Immature natural killer cell (primary cell): ENCODE data around the gene RSPH3. TPM values are rescaled to one million over a fixed set of nuclear protein-coding genes. Genes with fewer than 3 reads are reported as not detected.
"Not testable (repeated sequence)": the region's sequence is repeated elsewhere in the genome, so short reads cannot be mapped to it uniquely, and the experiment has no call there.

Experiments
- DNase-seq, 3 donors: peaks; one replicate each; pipeline ENCODE4 v3.0.0; 2022; ENCODE audit warnings: mixed read lengths in 1 of 3
- H3K27ac Mint-ChIP-seq, 6 donors: one replicate each; pipeline ENCODE4 v1.8.0; 2020; ENCODE audit warnings: mixed read lengths in 6 of 6, mild to moderate bottlenecking in 5 of 6, inconsistent platforms in 4 of 6, moderate library complexity in 3 of 6
- H3K27me3 Mint-ChIP-seq, 3 donors: one replicate each; pipeline ENCODE4 v1.8.0; 2020 to 2021; ENCODE audit warnings: low read depth in 3 of 3, mild to moderate bottlenecking in 3 of 3, mixed read lengths in 3 of 3, moderate library complexity in 3 of 3, inconsistent platforms in 1 of 3
- H3K36me3 Mint-ChIP-seq, 3 donors: one replicate each; pipeline ENCODE4 v1.8.0; 2020; ENCODE audit warnings: mixed read lengths in 3 of 3, inconsistent platforms in 2 of 3, mild to moderate bottlenecking in 2 of 3
- H3K4me1 Mint-ChIP-seq, 2 donors: one replicate each; pipeline ENCODE4 v1.8.0; 2020; ENCODE audit warnings: inconsistent platforms in 2 of 2, mild to moderate bottlenecking in 2 of 2, mixed read lengths in 2 of 2, moderate library complexity in 1 of 2
- H3K4me3 Mint-ChIP-seq, 5 donors: one replicate each; pipeline ENCODE4 v1.8.0; 2020; ENCODE audit warnings: mild to moderate bottlenecking in 5 of 5, mixed read lengths in 5 of 5, inconsistent platforms in 3 of 5, moderate library complexity in 3 of 5
- H3K9me3 Mint-ChIP-seq, 6 donors: one replicate each; pipeline ENCODE4 v1.8.0; 2020; ENCODE audit warnings: mild to moderate bottlenecking in 6 of 6, mixed read lengths in 6 of 6, inconsistent platforms in 4 of 6, moderate library complexity in 3 of 6
- polyA plus RNA-seq, 3 donors: library from polyadenylated mRNA; unstranded; fragments of 300-500 nt; fragmentation: Illumina TruSeq; gene quantifications; one replicate each; pipeline ENCODE4 v1.2.3, GENCODE V29; 2021

Gene RSPH3
- polyA plus RNA-seq, 3 donors from 2014 or later = 2.0 to 3.1 TPM; not detected in 1

GRCh38 chr6:159038318-159038717, 38.3 kb upstream of the RSPH3 start:
- not testable (repeated sequence) for H3K9me3 Mint-ChIP-seq, DNase-seq
- Mint-ChIP-seq H3K4me1 (peaks cover 81 to 94% of the 10 kb centered on the region in 2 donors), H3K4me3 (peak overlapping the region; percentile 100), H3K27ac (peak overlapping the region; percentile 96 to 99 (median 98)), H3K36me3 (peaks cover 59 to 85% (median 69%) of the 10 kb centered on the region in 3 donors), H3K27me3 (peaks cover 11 to 41% (median 36%) of the 10 kb centered on the region in 3 donors)

- H3K9me3 Mint-ChIP-seq = no peaks in the 10 kb centered on the region
Measured at GRCh38 chr6:159037756-159038290, 37.8 kb upstream of the RSPH3 start.

GRCh38 chr6:159036673-159037072, 36.7 kb upstream of the RSPH3 start:
- H3K36me3 Mint-ChIP-seq = peaks cover 50 to 71% (median 55%) of the 10 kb centered on the region in 3 donors
- peak in 1 of 3 donors; percentile 29 for DNase-seq
- peak overlapping the region; percentile 65 to 100 (median 71) for H3K4me3 Mint-ChIP-seq
- H3K4me1 Mint-ChIP-seq = peaks cover 68 to 87% of the 10 kb centered on the region in 2 donors
- H3K27ac Mint-ChIP-seq = peak overlapping the region; percentile 89 to 99 (median 93)
- no peaks in the 10 kb centered on the region for H3K9me3 Mint-ChIP-seq
- H3K27me3 Mint-ChIP-seq = peaks cover 3 to 25% (median 20%) of the 10 kb centered on the region in 3 donors

More at GRCh38 chr6:159037756-159038290, 37.8 kb upstream of the RSPH3 start:
- H3K4me3 Mint-ChIP-seq = peak overlapping the region; percentile 63 to 100 (median 100)
- peaks cover 11 to 37% (median 32%) of the 10 kb centered on the region in 3 donors for H3K27me3 Mint-ChIP-seq
- DNase-seq = no peak
- peaks cover 54 to 83% (median 64%) of the 10 kb centered on the region in 3 donors for H3K36me3 Mint-ChIP-seq
- peaks cover 76 to 94% of the 10 kb centered on the region in 2 donors for H3K4me1 Mint-ChIP-seq
- peak overlapping the region; percentile 96 to 99 (median 98) for H3K27ac Mint-ChIP-seq

- DNase-seq = no peak
- Mint-ChIP-seq H3K4me1 (peaks cover 60 to 79% of the 10 kb centered on the region in 2 donors), H3K27ac (peak overlapping the region; percentile 89 to 99 (median 93)), H3K9me3 (no peaks in the 10 kb centered on the region), H3K36me3 (peaks cover 44 to 63% (median 49%) of the 10 kb centered on the region in 3 donors), H3K27me3 (peaks cover 3 to 22% (median 18%) of the 10 kb centered on the region in 3 donors), H3K4me3 (peak overlapping the region; percentile 24 to 100 (median 71))
Measured at GRCh38 chr6:159035891-159036290, 35.9 kb upstream of the RSPH3 start.

GRCh38 chr6:159033160-159034049, 33.4 kb upstream of the RSPH3 start:
- H3K27me3 Mint-ChIP-seq = peaks cover 0 to 10% (median 6%) of the 10 kb centered on the region in 3 donors
- H3K27ac Mint-ChIP-seq = peak overlapping the region; percentile 22 to 86 (median 75)
- DNase-seq = no peak
- H3K36me3 Mint-ChIP-seq = peaks cover 25 to 38% (median 28%) of the 10 kb centered on the region in 3 donors
- H3K4me3 Mint-ChIP-seq = no peak overlapping the region
- no peaks in the 10 kb centered on the region for H3K9me3 Mint-ChIP-seq
- H3K4me1 Mint-ChIP-seq = peaks cover 36 to 54% of the 10 kb centered on the region in 2 donors

- no peak for DNase-seq
- peaks cover 23 to 39% of the 10 kb centered on the region in 2 donors for H3K4me1 Mint-ChIP-seq
- peak overlapping the region in 4 of 6 donors; percentile 2 to 50 (median 14) for H3K27ac Mint-ChIP-seq
Measured at GRCh38 chr6:159031846-159032245, 31.8 kb upstream of the RSPH3 start.

GRCh38 chr6:159030168-159030567, 30.2 kb upstream of the RSPH3 start:
- DNase-seq = no peak
- H3K9me3 Mint-ChIP-seq = peaks cover 6 to 9% (median 8%) of the 10 kb centered on the region in 6 donors
- H3K27ac Mint-ChIP-seq = no peak overlapping the region
- H3K27me3 Mint-ChIP-seq = peaks cover 0 to 3% (median 0%) of the 10 kb centered on the region in 3 donors
- H3K36me3 Mint-ChIP-seq = peaks cover 15 to 21% (median 16%) of the 10 kb centered on the region in 3 donors
- peaks cover 6 to 22% of the 10 kb centered on the region in 2 donors for H3K4me1 Mint-ChIP-seq
- no peak overlapping the region for H3K4me3 Mint-ChIP-seq

More at GRCh38 chr6:159031846-159032245, 31.8 kb upstream of the RSPH3 start:
- Mint-ChIP-seq H3K27me3 (peaks cover 0 to 10% (median 0%) of the 10 kb centered on the region in 3 donors), H3K9me3 (no peaks in the 10 kb centered on the region), H3K36me3 (peaks cover 18 to 28% (median 20%) of the 10 kb centered on the region in 3 donors), H3K4me3 (no peak overlapping the region)

GRCh38 chr6:159025224-159025623, 25.2 kb upstream of the RSPH3 start:
- Mint-ChIP-seq H3K27ac (peak overlapping the region in 1 of 6 donors; percentile 12), H3K9me3 (peaks cover 10 to 26% (median 22%) of the 10 kb centered on the region in 6 donors), H3K4me1 (peaks cover 17 to 21% of the 10 kb centered on the region in 2 donors), H3K36me3 (peaks cover 16 to 28% (median 22%) of the 10 kb centered on the region in 3 donors)
- not testable (repeated sequence) for DNase-seq, H3K4me3 Mint-ChIP-seq, H3K27me3 Mint-ChIP-seq

- DNase-seq = peak in 1 of 3 donors; percentile 35
- Mint-ChIP-seq H3K9me3 (peaks cover 10 to 26% (median 22%) of the 10 kb centered on the region in 6 donors), H3K27ac (peak overlapping the region; percentile 28 to 87 (median 68)), H3K4me3 (peak overlapping the region in 3 of 5 donors; percentile 11 to 51 (median 43)), H3K27me3 (peaks cover 0 to 1% (median 0%) of the 10 kb centered on the region in 3 donors), H3K4me1 (peaks cover 19 to 22% of the 10 kb centered on the region in 2 donors), H3K36me3 (peaks cover 16 to 28% (median 22%) of the 10 kb centered on the region in 3 donors)
Measured at GRCh38 chr6:159023893-159024292, 23.9 kb upstream of the RSPH3 start.

GRCh38 chr6:159020011-159020410, 20.0 kb upstream of the RSPH3 start:
- H3K36me3 Mint-ChIP-seq = peaks cover 6 to 13% (median 10%) of the 10 kb centered on the region in 3 donors
- H3K27me3 Mint-ChIP-seq = no peaks in the 10 kb centered on the region
- peak overlapping the region in 1 of 6 donors; percentile 40 for H3K27ac Mint-ChIP-seq
- H3K4me1 Mint-ChIP-seq = peaks cover 30 to 48% of the 10 kb centered on the region in 2 donors
- peaks cover 3 to 15% (median 13%) of the 10 kb centered on the region in 6 donors for H3K9me3 Mint-ChIP-seq
- no peak overlapping the region for H3K4me3 Mint-ChIP-seq
- no peak for DNase-seq

- H3K9me3 Mint-ChIP-seq = peaks cover 0 to 3% (median 0%) of the 10 kb centered on the region in 6 donors
- peak overlapping the region; percentile 37 to 88 (median 78) for H3K27ac Mint-ChIP-seq
- H3K36me3 Mint-ChIP-seq = peaks cover 0 to 3% (median 0%) of the 10 kb centered on the region in 3 donors
- DNase-seq = no peak
- no peaks in the 10 kb centered on the region for H3K27me3 Mint-ChIP-seq
- H3K4me1 Mint-ChIP-seq = peaks cover 19 to 44% of the 10 kb centered on the region in 2 donors
- peak overlapping the region in 2 of 5 donors; percentile 14 to 54 for H3K4me3 Mint-ChIP-seq
Measured at GRCh38 chr6:159017757-159018559, 18.0 kb upstream of the RSPH3 start.

- peaks cover 0 to 11% (median 4%) of the 10 kb centered on the region in 3 donors for H3K36me3 Mint-ChIP-seq
- H3K4me1 Mint-ChIP-seq = peaks cover 30 to 55% of the 10 kb centered on the region in 2 donors
- H3K4me3 Mint-ChIP-seq = no peak overlapping the region
- no peaks in the 10 kb centered on the region for H3K9me3 Mint-ChIP-seq
- H3K27me3 Mint-ChIP-seq = no peaks in the 10 kb centered on the region
- no peak for DNase-seq
- no peak overlapping the region for H3K27ac Mint-ChIP-seq
Measured at GRCh38 chr6:159014406-159014805, 14.4 kb upstream of the RSPH3 start.

- Mint-ChIP-seq H3K9me3 (no peaks in the 10 kb centered on the region), H3K27ac (peak overlapping the region in 3 of 6 donors; percentile 13 to 66 (median 29)), H3K36me3 (peaks cover 0 to 11% (median 4%) of the 10 kb centered on the region in 3 donors), H3K27me3 (no peaks in the 10 kb centered on the region), H3K4me1 (peaks cover 29 to 60% of the 10 kb centered on the region in 2 donors), H3K4me3 (no peak overlapping the region)
- no peak for DNase-seq
Measured at GRCh38 chr6:159013229-159013628, 13.2 kb upstream of the RSPH3 start.
